Fibroblast of gingiva (primary cell): ENCODE results near the gene OTOP2.
"Not testable (repeated sequence)": the region's sequence is repeated elsewhere in the genome, so short reads cannot be mapped to it uniquely, and the experiment has no call there.

Source experiments
- DNase-seq: peaks from one replicate; pipeline ENCODE4 v3.0.0-alpha.2; 2011; ENCODE audit warnings: low read depth

OTOP2 gene

GRCh38 chr17:74971069-74971841 is 47.2 kb downstream of the OTOP2 start:
- DNase-seq, result no peak

GRCh38 chr17:74971842-74972106 is 47.7 kb downstream of the OTOP2 start:
- no peak for DNase-seq

- DNase-seq, result no peak
These were observed 48.3 kb downstream of the OTOP2 start, which contains the start of gene HID1 for GRCh38 chr17:74972107-74972972. Gene HID1, minus strand, starts transcription at chr17:74972759. Its CDS starts 103 bp downstream, at chr17:74972656.

GRCh38 chr17:74972973-74973328 is 48.9 kb downstream of the OTOP2 start:
- DNase-seq, result no peak

GRCh38 chr17:74975943-74976342 is 51.9 kb downstream of the OTOP2 start:
- DNase-seq, result no peak

GRCh38 chr17:74977802-74978201 is 53.7 kb downstream of the OTOP2 start:
- DNase-seq, result no peak

GRCh38 chr17:74978240-74978639 is 54.2 kb downstream of the OTOP2 start:
- DNase-seq, result no peak

GRCh38 chr17:74979408-74980146 is 55.5 kb downstream of the OTOP2 start:
- no peak for DNase-seq

GRCh38 chr17:74981318-74981978 is 57.4 kb downstream of the OTOP2 start:
- no peak for DNase-seq

- DNase-seq, result peak; percentile 44
These were observed 58.0 kb downstream of the OTOP2 start for GRCh38 chr17:74981979-74982662.

GRCh38 chr17:74982663-74983313 is 58.7 kb downstream of the OTOP2 start:
- not testable (repeated sequence) for DNase-seq
